CD4-positive, CD25-positive, alpha-beta regulatory T cell (primary cell): Measurements from ENCODE around the gene NXPH1. TPM values are rescaled to one million over a fixed set of nuclear protein-coding genes. Genes with fewer than 3 reads are reported as not detected.

ENCODE experiments used
- ATAC-seq, 2 donors: fragments of 150-1000 bp; cut with Tn5 transposase; one replicate each; pipeline ENCODE4 v1.10.0; 2021; ENCODE audit warnings: low read depth in 2 of 2, moderate number of reproducible peaks in 2 of 2, moderate library complexity in 1 of 2
- DNase-seq, 3 donors: peaks; one replicate each; pipeline versions ENCODE4 v3.0.0 to v3.0.0-alpha.2; 2012 to 2022; ENCODE audit warnings: mixed read lengths in 1 of 3
- H3K27ac ChIP-seq: one replicate; pipeline ENCODE4 v1.7.0; 2013; ENCODE audit warnings: mild to moderate bottlenecking, low read length; ENCODE audit not compliant: insufficient read depth, poor library complexity, severe bottlenecking
- H3K27me3 ChIP-seq: one replicate; pipeline ENCODE4 v1.7.0; 2013; ENCODE audit warnings: low read length; ENCODE audit not compliant: control insufficient read depth, insufficient read depth
- H3K36me3 ChIP-seq: one replicate; pipeline ENCODE4 v1.7.0; 2013; ENCODE audit warnings: mild to moderate bottlenecking, low read length, moderate library complexity; ENCODE audit not compliant: control insufficient read depth, insufficient read depth
- H3K4me1 ChIP-seq: 2 replicates; pipeline ENCODE4 v1.7.0; 2013; ENCODE audit warnings: mild to moderate bottlenecking, low read length; ENCODE audit not compliant: insufficient read depth, control insufficient read depth, poor library complexity, severe bottlenecking
- H3K4me3 ChIP-seq: one replicate; pipeline ENCODE4 v1.7.0; 2013; ENCODE audit warnings: low read depth, mild to moderate bottlenecking, low read length, moderate library complexity
- H3K9me3 ChIP-seq, 2 experiments: 1 replicate in 1 of 2; 2 replicates in 1 of 2; pipeline ENCODE4 v1.7.0; 2013; ENCODE audit warnings: low read length in 2 of 2, mild to moderate bottlenecking in 1 of 2, moderate library complexity in 1 of 2; ENCODE audit not compliant: control insufficient read depth in 2 of 2
- H3K27ac Mint-ChIP-seq, 3 donors: one replicate each; pipeline ENCODE4 v1.8.0; 2020 to 2022; ENCODE audit warnings: mild to moderate bottlenecking in 3 of 3, mixed read lengths in 3 of 3, moderate library complexity in 2 of 3
- H3K27me3 Mint-ChIP-seq: one replicate; pipeline ENCODE4 v1.8.0; 2022; ENCODE audit warnings: mild to moderate bottlenecking, mixed read lengths
- H3K36me3 Mint-ChIP-seq: one replicate; pipeline ENCODE4 v1.8.0; 2020; ENCODE audit warnings: mixed read lengths
- H3K4me1 Mint-ChIP-seq, 4 donors: one replicate each; pipeline ENCODE4 v1.8.0; 2020 to 2022; ENCODE audit warnings: mixed read lengths in 4 of 4, mild to moderate bottlenecking in 1 of 4
- H3K4me3 Mint-ChIP-seq, 4 donors: one replicate each; pipeline ENCODE4 v1.8.0; 2020 to 2022; ENCODE audit warnings: mild to moderate bottlenecking in 4 of 4, mixed read lengths in 4 of 4, moderate library complexity in 3 of 4
- H3K9me3 Mint-ChIP-seq, 7 donors: one replicate each; pipeline ENCODE4 v1.8.0; 2020 to 2022; ENCODE audit warnings: mixed read lengths in 7 of 7, mild to moderate bottlenecking in 3 of 7, moderate library complexity in 2 of 7
- polyA plus RNA-seq, 4 donors: library from polyadenylated mRNA; unstranded; fragments of 300-500 nt; fragmentation: Illumina TruSeq; gene quantifications; one replicate each; pipeline ENCODE4 v1.2.3, GENCODE V29; 2021
- total RNA-seq: library from RNA; stranded (reverse); gene quantifications from one replicate; pipeline ENCODE4 v1.2.3, GENCODE V29; 2022

NXPH1 gene
- total and polyA plus RNA-seq, 5 donors from 2014 or later: not detected

- DNase-seq: no peak
- Histone ChIP-seq H3K27me3 (no peaks in the 10 kb centered on the region), H3K9me3 (no peaks in the 10 kb centered on the region), H3K27ac (no peak overlapping the region), H3K4me1 (no peaks in the 10 kb centered on the region), H3K4me3 (no peak overlapping the region), H3K36me3 (no peaks in the 10 kb centered on the region)
- H3K27ac Mint-ChIP-seq: no peak overlapping the region
- peaks cover 0 to 3% (median 2%) of the 10 kb centered on the region in 7 donors for H3K9me3 Mint-ChIP-seq
- no peak overlapping the region for H3K4me3 Mint-ChIP-seq
- no peaks in the 10 kb centered on the region for H3K36me3 Mint-ChIP-seq
- no peaks in the 10 kb centered on the region for H3K4me1 Mint-ChIP-seq
- ATAC-seq: no peak
- peaks cover 5% of the 10 kb centered on the region for H3K27me3 Mint-ChIP-seq
Observed at GRCh38 chr7:8629504-8629903, 196.1 kb downstream of the NXPH1 start.

- Mint-ChIP-seq H3K36me3 (no peaks in the 10 kb centered on the region), H3K4me3 (no peak overlapping the region), H3K27ac (no peak overlapping the region), H3K4me1 (no peaks in the 10 kb centered on the region), H3K9me3 (peaks cover 0 to 3% (median 0%) of the 10 kb centered on the region in 7 donors), H3K27me3 (no peaks in the 10 kb centered on the region)
- ATAC-seq (no peak), DNase-seq (no peak)
- Histone ChIP-seq H3K4me3 (no peak overlapping the region), H3K27ac (no peak overlapping the region), H3K4me1 (no peaks in the 10 kb centered on the region), H3K36me3 (no peaks in the 10 kb centered on the region), H3K27me3 (no peaks in the 10 kb centered on the region), H3K9me3 (no peaks in the 10 kb centered on the region)
Observed at GRCh38 chr7:8637322-8637721, 203.9 kb downstream of the NXPH1 start.

- Mint-ChIP-seq H3K27me3 (no peaks in the 10 kb centered on the region), H3K4me3 (no peak overlapping the region), H3K36me3 (no peaks in the 10 kb centered on the region), H3K4me1 (no peaks in the 10 kb centered on the region), H3K27ac (no peak overlapping the region), H3K9me3 (peaks cover 0 to 2% (median 0%) of the 10 kb centered on the region in 7 donors)
- no peak overlapping the region for H3K4me3 ChIP-seq
- no peaks in the 10 kb centered on the region for H3K9me3 ChIP-seq
- no peaks in the 10 kb centered on the region for H3K4me1 ChIP-seq
- no peaks in the 10 kb centered on the region for H3K36me3 ChIP-seq
- H3K27ac ChIP-seq: no peak overlapping the region
- ATAC-seq: no peak
- DNase-seq: no peak
- no peaks in the 10 kb centered on the region for H3K27me3 ChIP-seq
Observed at GRCh38 chr7:8638076-8638475, 204.7 kb downstream of the NXPH1 start.

GRCh38 chr7:8639668-8640067, 206.3 kb downstream of the NXPH1 start:
- Mint-ChIP-seq H3K4me1 (no peaks in the 10 kb centered on the region), H3K4me3 (no peak overlapping the region), H3K9me3 (peaks cover 0 to 2% (median 0%) of the 10 kb centered on the region in 7 donors), H3K27ac (no peak overlapping the region), H3K27me3 (no peaks in the 10 kb centered on the region), H3K36me3 (no peaks in the 10 kb centered on the region)
- H3K9me3 ChIP-seq: no peaks in the 10 kb centered on the region
- ATAC-seq: no peak
- H3K27ac ChIP-seq: no peak overlapping the region
- H3K4me1 ChIP-seq: no peaks in the 10 kb centered on the region
- no peak for DNase-seq
- H3K4me3 ChIP-seq: no peak overlapping the region
- no peaks in the 10 kb centered on the region for H3K27me3 ChIP-seq
- H3K36me3 ChIP-seq: no peaks in the 10 kb centered on the region

- ATAC-seq (no peak), DNase-seq (no peak)
- H3K36me3 ChIP-seq: no peaks in the 10 kb centered on the region
- H3K4me3 ChIP-seq: no peak overlapping the region
- no peaks in the 10 kb centered on the region for H3K27me3 ChIP-seq
- no peaks in the 10 kb centered on the region for H3K9me3 ChIP-seq
- Mint-ChIP-seq H3K27me3 (no peaks in the 10 kb centered on the region), H3K36me3 (no peaks in the 10 kb centered on the region), H3K4me1 (no peaks in the 10 kb centered on the region), H3K4me3 (no peak overlapping the region), H3K9me3 (no peaks in the 10 kb centered on the region), H3K27ac (no peak overlapping the region)
- no peak overlapping the region for H3K27ac ChIP-seq
- no peaks in the 10 kb centered on the region for H3K4me1 ChIP-seq
Observed at GRCh38 chr7:8640671-8641070, 207.3 kb downstream of the NXPH1 start.

- H3K27me3 ChIP-seq: no peaks in the 10 kb centered on the region
- DNase-seq (no peak), ATAC-seq (no peak)
- no peaks in the 10 kb centered on the region for H3K4me1 ChIP-seq
- Mint-ChIP-seq H3K27me3 (no peaks in the 10 kb centered on the region), H3K4me1 (no peaks in the 10 kb centered on the region), H3K36me3 (no peaks in the 10 kb centered on the region), H3K27ac (no peak overlapping the region), H3K9me3 (peaks cover 0 to 8% (median 4%) of the 10 kb centered on the region in 7 donors), H3K4me3 (no peak overlapping the region)
- H3K4me3 ChIP-seq: no peak overlapping the region
- no peaks in the 10 kb centered on the region for H3K36me3 ChIP-seq
- no peaks in the 10 kb centered on the region for H3K9me3 ChIP-seq
- H3K27ac ChIP-seq: no peak overlapping the region
Observed at GRCh38 chr7:8668627-8669500, 235.5 kb downstream of the NXPH1 start.

GRCh38 chr7:8669501-8669851, 236.1 kb downstream of the NXPH1 start:
- no peaks in the 10 kb centered on the region for H3K36me3 ChIP-seq
- H3K27ac ChIP-seq: no peak overlapping the region
- H3K4me3 ChIP-seq: no peak overlapping the region
- DNase-seq (no peak), ATAC-seq (no peak)
- H3K4me1 ChIP-seq: no peaks in the 10 kb centered on the region
- Mint-ChIP-seq H3K4me1 (no peaks in the 10 kb centered on the region), H3K27ac (no peak overlapping the region), H3K4me3 (no peak overlapping the region), H3K36me3 (no peaks in the 10 kb centered on the region), H3K9me3 (peaks cover 0 to 8% (median 2%) of the 10 kb centered on the region in 7 donors), H3K27me3 (no peaks in the 10 kb centered on the region)
- no peaks in the 10 kb centered on the region for H3K27me3 ChIP-seq
- H3K9me3 ChIP-seq: no peaks in the 10 kb centered on the region

GRCh38 chr7:8684426-8684825, 251.0 kb downstream of the NXPH1 start:
- Histone ChIP-seq H3K4me3 (no peak overlapping the region), H3K9me3 (no peaks in the 10 kb centered on the region), H3K4me1 (no peaks in the 10 kb centered on the region), H3K27me3 (no peaks in the 10 kb centered on the region), H3K36me3 (no peaks in the 10 kb centered on the region), H3K27ac (no peak overlapping the region)
- Mint-ChIP-seq H3K9me3 (peaks cover 0 to 8% (median 2%) of the 10 kb centered on the region in 7 donors), H3K27me3 (no peaks in the 10 kb centered on the region), H3K27ac (no peak overlapping the region), H3K4me1 (no peaks in the 10 kb centered on the region), H3K4me3 (no peak overlapping the region), H3K36me3 (no peaks in the 10 kb centered on the region)
- no peak for ATAC-seq
- no peak for DNase-seq
